Measurements from ENCODE around the gene SLC9A1. TPM values are rescaled to one million over a fixed set of nuclear protein-coding genes. Genes with fewer than 3 reads are reported as not detected.

The SLC9A1 gene
- polyA plus RNA-seq, 3 donors, result 4.5 to 14.2 (median 4.6) TPM

GRCh38 chr1:27141266-27142003 is 13.5 kb downstream of the SLC9A1 start:
- Histone ChIP-seq H3K9ac (ENCODE audit: insufficient read depth, low read length, poor library complexity, severe bottlenecking) (no peak overlapping the region), H3K27ac (ENCODE audit: low read depth in 1 of 2, low read length in 2 of 2) (peak overlapping the region in 1 of 2 donors; percentile 13), H3K9me3 (replicated peaks in 1 of 2; ENCODE audit: control insufficient read depth in 1 of 2, insufficient read depth in 1 of 2, low read length in 2 of 2) (no peaks in the 10 kb centered on the region), H4K20me1 (ENCODE audit: insufficient read depth, low read length) (peaks cover 18% of the 10 kb centered on the region), H3K36me3 (replicated peaks in 1 of 2; ENCODE audit: control insufficient read depth in 1 of 2, insufficient read depth in 2 of 2, low read length in 2 of 2) (peaks cover 6 to 36% of the 10 kb centered on the region in 2 donors), H3K79me2 (ENCODE audit: insufficient read depth, low read length) (peaks cover 85% of the 10 kb centered on the region), H3K4me2 (replicated peaks; ENCODE audit: extremely low read depth, low read length, poor library complexity, severe bottlenecking) (no peak overlapping the region), H3K4me3 (replicated peaks in 1 of 3; ENCODE audit: low read depth in 2 of 3, low read length in 3 of 3) (no peak overlapping the region), H3K4me1 (ENCODE audit: control insufficient read depth in 1 of 2, insufficient read depth in 2 of 2, low read length in 2 of 2) (peaks cover 37 to 39% of the 10 kb centered on the region in 2 donors), H2AFZ (ENCODE audit: insufficient read depth, low read depth, low read length, poor library complexity, severe bottlenecking) (no peak overlapping the region), H3K27me3 (ENCODE audit: control insufficient read depth in 2 of 2, insufficient read depth in 2 of 2, low read length in 2 of 2) (no peaks in the 10 kb centered on the region)
- Mint-ChIP-seq H3K9me3 (peaks cover 0 to 5% (median 3%) of the 10 kb centered on the region in 7 donors), H3K27ac (peak overlapping the region in 1 of 7 donors; percentile 3), H3K4me1 (peaks cover 64% of the 10 kb centered on the region), H3K36me3 (peaks cover 53 to 54% of the 10 kb centered on the region in 2 donors), H3K4me3 (no peak overlapping the region), H3K27me3 (ENCODE audit: low read depth in 3 of 3) (peaks cover 0 to under 1% (median 0%) of the 10 kb centered on the region in 3 donors)
- no peak for TF ChIP-seq CTCF (IDR thresholded peaks at IDR 0.05)
- WGBS (ENCODE audit: insufficient coverage), result 90% methylated on average over 5 of the region's 9 CpGs
- DNase-seq, result no peak
- intact Hi-C loops (cut with micrococcal nuclease), result no loop called here

GRCh38 chr1:27139980-27140379 is 14.9 kb downstream of the SLC9A1 start:
- H3K4me3 Mint-ChIP-seq, result no peak overlapping the region
- WGBS (ENCODE audit: insufficient coverage), result 95% methylated on average over 6 of the region's 6 CpGs
- no peak for DNase-seq
- H3K27me3 Mint-ChIP-seq (ENCODE audit: low read depth in 3 of 3), result peaks cover 0 to 2% (median 0%) of the 10 kb centered on the region in 3 donors
- H3K4me1 Mint-ChIP-seq, result peaks cover 78% of the 10 kb centered on the region
- Histone ChIP-seq H3K9ac (ENCODE audit: insufficient read depth, low read length, poor library complexity, severe bottlenecking) (no peak overlapping the region), H3K27me3 (ENCODE audit: control insufficient read depth in 2 of 2, insufficient read depth in 2 of 2, low read length in 2 of 2) (no peaks in the 10 kb centered on the region), H3K4me3 (replicated peaks in 1 of 3; ENCODE audit: low read depth in 2 of 3, low read length in 3 of 3) (no peak overlapping the region), H3K27ac (ENCODE audit: low read depth in 1 of 2, low read length in 2 of 2) (no peak overlapping the region), H4K20me1 (ENCODE audit: insufficient read depth, low read length) (peaks cover 7% of the 10 kb centered on the region), H3K9me3 (replicated peaks in 1 of 2; ENCODE audit: control insufficient read depth in 1 of 2, insufficient read depth in 1 of 2, low read length in 2 of 2) (no peaks in the 10 kb centered on the region), H3K79me2 (ENCODE audit: insufficient read depth, low read length) (peaks cover 84% of the 10 kb centered on the region), H2AFZ (ENCODE audit: insufficient read depth, low read depth, low read length, poor library complexity, severe bottlenecking) (no peak overlapping the region), H3K4me2 (replicated peaks; ENCODE audit: extremely low read depth, low read length, poor library complexity, severe bottlenecking) (no peak overlapping the region), H3K36me3 (replicated peaks in 1 of 2; ENCODE audit: control insufficient read depth in 1 of 2, insufficient read depth in 2 of 2, low read length in 2 of 2) (peaks cover 0 to 22% of the 10 kb centered on the region in 2 donors), H3K4me1 (ENCODE audit: control insufficient read depth in 1 of 2, insufficient read depth in 2 of 2, low read length in 2 of 2) (peaks cover 51 to 54% of the 10 kb centered on the region in 2 donors)
- no peak for TF ChIP-seq CTCF (IDR thresholded peaks at IDR 0.05)
- intact Hi-C loops (cut with micrococcal nuclease), result no loop called here
- H3K27ac Mint-ChIP-seq, result peak overlapping the region in 4 of 7 donors; percentile 10 to 69 (median 42)
- H3K9me3 Mint-ChIP-seq, result peaks cover 0 to 2% (median under 1%) of the 10 kb centered on the region in 7 donors
- H3K36me3 Mint-ChIP-seq, result peaks cover 40 to 44% of the 10 kb centered on the region in 2 donors
